Epithelial cell of proximal tubule (primary cell): ENCODE results near the gene SLC16A10. TPM values are rescaled to one million over a fixed set of nuclear protein-coding genes. Genes with fewer than 3 reads are reported as not detected.
"Not testable (repeated sequence)": the region's sequence is repeated elsewhere in the genome, so short reads cannot be mapped to it uniquely, and the experiment has no call there.

Experiments
- DNase-seq: peaks from one replicate; pipeline ENCODE4 v3.0.0-alpha.2; 2011; ENCODE audit warnings: low read depth
- H3K4me3 ChIP-seq: 2 replicates; pipeline ENCODE4 v1.5.1; 2011; ENCODE audit warnings: low read depth, mild to moderate bottlenecking, low read length
- CTCF ChIP-seq: conservative IDR thresholded peaks from 2 replicates; pipeline ENCODE4 v1.5.1; 2012; ENCODE audit warnings: low read depth, mild to moderate bottlenecking, low read length
- total RNA-seq: library from RNA; depleted of rRNA; stranded (reverse); fragments of >200 nt; gene quantifications from 2 replicates; pipeline ENCODE4 v1.2.3, GENCODE V29; 2015

SLC16A10 gene
- total RNA-seq, 1 donor from 2014 or later = 0.63 TPM

- H3K4me3 ChIP-seq = peak overlapping the region; percentile 59
- TF ChIP-seq CTCF = no peak
- no peak for DNase-seq
Measured at GRCh38 chr6:111087871-111088667, 766 bp downstream of the SLC16A10 start.

- no peak for TF ChIP-seq CTCF
- H3K4me3 ChIP-seq = peak overlapping the region; percentile 59
- DNase-seq = no peak
Measured at GRCh38 chr6:111088668-111089003, 1.3 kb downstream of the SLC16A10 start.

GRCh38 chr6:111090766-111091165, 3.5 kb downstream of the SLC16A10 start:
- H3K4me3 ChIP-seq = no peak overlapping the region
- no peak for TF ChIP-seq CTCF
- DNase-seq = no peak

GRCh38 chr6:111091987-111092386, 4.7 kb downstream of the SLC16A10 start:
- TF ChIP-seq CTCF = no peak

GRCh38 chr6:111095488-111095887, 8.2 kb downstream of the SLC16A10 start:
- H3K4me3 ChIP-seq, DNase-seq: not testable (repeated sequence)

More at GRCh38 chr6:111091987-111092386, 4.7 kb downstream of the SLC16A10 start:
- no peak overlapping the region for H3K4me3 ChIP-seq
- DNase-seq = no peak

- no peak for TF ChIP-seq CTCF
- no peak overlapping the region for H3K4me3 ChIP-seq
- DNase-seq = no peak
Measured at GRCh38 chr6:111096246-111096645, 8.9 kb downstream of the SLC16A10 start.

- no peak overlapping the region for H3K4me3 ChIP-seq
- TF ChIP-seq CTCF = no peak
- DNase-seq = no peak
Measured at GRCh38 chr6:111098597-111098996, 11.3 kb downstream of the SLC16A10 start.
